A673 (cell line): Measurements from ENCODE around the gene HJURP. TPM values are rescaled to one million over a fixed set of nuclear protein-coding genes. Genes with fewer than 3 reads are reported as not detected.

Experiments
- BruUV-seq: library from RNA; stranded (reverse); fragments of 400-500 nt; replicated peaks from 2 replicates; lab custom pipeline; 2021; lab: Mats Ljungman, UMichigan
- CTCF ChIA-PET: fragments of 300-600 bp; sonication (Branson Sonifier 250); formaldehyde crosslinking; loops from one replicate; lab custom pipeline; 2022; ENCODE audit warnings: antibody characterized with exemption; lab: Charles Lee
- POLR2A ChIA-PET: fragments of 300-600 bp; sonication (Branson Sonifier 250); formaldehyde crosslinking; loops from one replicate; lab custom pipeline; 2022; ENCODE audit warnings: antibody characterized with exemption; ENCODE audit not compliant: low non-redundant PET; lab: Charles Lee
- DNase-seq: peaks from one replicate; pipeline ENCODE4 v3.0.0-alpha.2; 2015; ENCODE audit warnings: low spot score
- H3K27ac ChIP-seq: fragments of 200-600 bp; sonication (generic); 2 replicates; pipeline ENCODE4 v1.5.1; 2016; ENCODE audit warnings: mixed run types, low read depth, mild to moderate bottlenecking, mixed read lengths, antibody characterized with exemption, low read length; ENCODE audit not compliant: poor library complexity, severe bottlenecking
- H3K27me3 ChIP-seq: fragments of 200-600 bp; sonication (generic); replicated peaks from 2 replicates; pipeline ENCODE4 v1.6.1; 2017; ENCODE audit warnings: mixed run types, low read depth, mild to moderate bottlenecking, mixed read lengths, antibody characterized with exemption, low read length; ENCODE audit not compliant: insufficient read depth, poor library complexity
- H3K36me3 ChIP-seq: fragments of 200-600 bp; sonication (generic); 2 replicates; pipeline ENCODE4 v1.6.1; 2016; ENCODE audit warnings: mixed run types, mild to moderate bottlenecking, mixed read lengths, antibody characterized with exemption, low read length; ENCODE audit not compliant: insufficient read depth, poor library complexity, severe bottlenecking
- H3K4me1 ChIP-seq: fragments of 200-600 bp; sonication (generic); 2 replicates; pipeline ENCODE4 v1.6.1; 2017; ENCODE audit warnings: mixed run types, mild to moderate bottlenecking, mixed read lengths, antibody characterized with exemption, low read length; ENCODE audit not compliant: insufficient read depth, poor library complexity, severe bottlenecking
- H3K4me3 ChIP-seq: fragments of 200-600 bp; sonication (generic); 2 replicates; pipeline ENCODE4 v1.5.1; 2016; ENCODE audit warnings: low read depth, mixed run types, mild to moderate bottlenecking, mixed read lengths, low read length; ENCODE audit not compliant: poor library complexity, severe bottlenecking
- H3K9me3 ChIP-seq: fragments of 200-600 bp; sonication (generic); 2 replicates; pipeline ENCODE4 v1.6.1; 2016; ENCODE audit warnings: mixed run types, low read depth, mild to moderate bottlenecking, mixed read lengths, antibody characterized with exemption, low read length; ENCODE audit not compliant: poor library complexity, severe bottlenecking
- EZH2 ChIP-seq: fragments of 200-600 bp; sonication (generic); IDR thresholded peaks from 2 replicates; pipeline ENCODE4 v1.6.1; 2017; ENCODE audit warnings: borderline replicate concordance, low read depth, mild to moderate bottlenecking, mixed read lengths, antibody characterized with exemption, low read length; ENCODE audit not compliant: poor library complexity, severe bottlenecking
- intact Hi-C: fragments of 100-400 bp; cut with micrococcal nuclease; formaldehyde crosslinking; loops from one replicate; pipeline ENCODE4 v1.10.0; 2022; ENCODE audit not compliant: unreplicated experiment
- total RNA-seq: library from RNA; stranded (reverse); gene quantifications from 2 replicates; pipeline ENCODE4 v1.2.3, GENCODE V29; 2021
- TF ChIP-seq, protein P1 (sequence below): fragments of 300-800, 200-600 bp; sonication (generic); conservative IDR thresholded peaks from 2 replicates; pipeline ENCODE4 v1.5.1; 2017; ENCODE audit warnings: low read depth, mild to moderate bottlenecking, antibody characterized with exemption, low read length, moderate library complexity, mixed read lengths

Gene HJURP
- total RNA-seq, 1 experiment from 2014 or later, result 103 TPM

DNA sequence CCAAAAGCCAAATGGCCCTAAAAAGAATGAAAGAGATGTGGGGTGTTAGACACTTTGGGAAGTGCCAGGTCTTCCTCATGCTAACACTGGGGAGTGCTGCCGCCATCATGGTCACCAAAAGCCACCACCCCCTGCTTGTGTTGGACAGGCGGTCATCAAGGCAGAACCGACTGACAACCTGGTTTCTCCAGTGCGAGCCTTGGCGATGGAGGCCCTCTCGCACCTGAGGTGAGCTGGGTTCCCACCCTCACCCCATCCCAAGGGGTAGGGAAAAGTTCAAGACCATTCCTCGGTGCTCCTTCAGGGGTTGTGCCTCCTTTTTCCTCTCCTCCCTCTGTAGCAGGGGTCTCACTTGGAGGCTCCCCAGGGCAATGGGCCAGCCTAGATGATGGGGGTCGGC, 42.6 kb downstream of the HJURP start:
- DNase-seq, result no peak
- no peaks in the 10 kb centered on the region for H3K4me1 ChIP-seq
- intact Hi-C loops, result no loop called here
- H3K36me3 ChIP-seq, result no peaks in the 10 kb centered on the region
- no peak overlapping the region for H3K4me3 ChIP-seq
- no peak overlapping the region for H3K27ac ChIP-seq
- TF ChIP-seq, protein P1, sequence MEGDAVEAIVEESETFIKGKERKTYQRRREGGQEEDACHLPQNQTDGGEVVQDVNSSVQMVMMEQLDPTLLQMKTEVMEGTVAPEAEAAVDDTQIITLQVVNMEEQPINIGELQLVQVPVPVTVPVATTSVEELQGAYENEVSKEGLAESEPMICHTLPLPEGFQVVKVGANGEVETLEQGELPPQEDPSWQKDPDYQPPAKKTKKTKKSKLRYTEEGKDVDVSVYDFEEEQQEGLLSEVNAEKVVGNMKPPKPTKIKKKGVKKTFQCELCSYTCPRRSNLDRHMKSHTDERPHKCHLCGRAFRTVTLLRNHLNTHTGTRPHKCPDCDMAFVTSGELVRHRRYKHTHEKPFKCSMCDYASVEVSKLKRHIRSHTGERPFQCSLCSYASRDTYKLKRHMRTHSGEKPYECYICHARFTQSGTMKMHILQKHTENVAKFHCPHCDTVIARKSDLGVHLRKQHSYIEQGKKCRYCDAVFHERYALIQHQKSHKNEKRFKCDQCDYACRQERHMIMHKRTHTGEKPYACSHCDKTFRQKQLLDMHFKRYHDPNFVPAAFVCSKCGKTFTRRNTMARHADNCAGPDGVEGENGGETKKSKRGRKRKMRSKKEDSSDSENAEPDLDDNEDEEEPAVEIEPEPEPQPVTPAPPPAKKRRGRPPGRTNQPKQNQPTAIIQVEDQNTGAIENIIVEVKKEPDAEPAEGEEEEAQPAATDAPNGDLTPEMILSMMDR, result no peak
- no peak for TF ChIP-seq EZH2
- BruUV-seq, result no TSS peak
- ChIA-PET POLR2A (no interaction called here), CTCF (no interaction called here)
- no peaks in the 10 kb centered on the region for H3K9me3 ChIP-seq
- no peaks in the 10 kb centered on the region for H3K27me3 ChIP-seq

DNA sequence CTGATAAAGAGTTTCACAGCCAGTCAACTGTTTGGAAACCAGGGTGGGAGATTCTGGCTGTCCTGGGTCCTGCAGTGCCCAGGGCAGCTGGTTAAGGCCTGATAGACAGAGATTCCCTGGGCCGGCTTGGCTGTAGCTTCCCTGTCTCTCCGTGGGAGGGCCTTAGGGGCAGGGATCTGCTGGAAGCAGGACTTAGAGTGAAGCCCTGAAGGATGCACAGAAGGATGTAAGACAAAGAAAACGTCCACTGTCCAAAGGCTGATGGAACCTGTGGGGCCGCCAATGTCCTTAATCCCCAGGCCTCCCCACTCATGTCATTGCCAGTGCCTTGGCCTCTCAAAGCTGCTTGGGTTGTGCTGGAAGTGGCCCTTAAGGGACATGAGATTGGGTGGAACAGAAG, 43.2 kb downstream of the HJURP start:
- no peak for DNase-seq
- Histone ChIP-seq H3K4me1 (no peaks in the 10 kb centered on the region), H3K27me3 (no peaks in the 10 kb centered on the region), H3K9me3 (no peaks in the 10 kb centered on the region), H3K27ac (no peak overlapping the region), H3K4me3 (no peak overlapping the region), H3K36me3 (no peaks in the 10 kb centered on the region)
- ChIA-PET POLR2A (no interaction called here), CTCF (no interaction called here)
- intact Hi-C loops, result no loop called here
- no TSS peak for BruUV-seq
- TF ChIP-seq, protein P1, result no peak
- no peak for TF ChIP-seq EZH2

DNA sequence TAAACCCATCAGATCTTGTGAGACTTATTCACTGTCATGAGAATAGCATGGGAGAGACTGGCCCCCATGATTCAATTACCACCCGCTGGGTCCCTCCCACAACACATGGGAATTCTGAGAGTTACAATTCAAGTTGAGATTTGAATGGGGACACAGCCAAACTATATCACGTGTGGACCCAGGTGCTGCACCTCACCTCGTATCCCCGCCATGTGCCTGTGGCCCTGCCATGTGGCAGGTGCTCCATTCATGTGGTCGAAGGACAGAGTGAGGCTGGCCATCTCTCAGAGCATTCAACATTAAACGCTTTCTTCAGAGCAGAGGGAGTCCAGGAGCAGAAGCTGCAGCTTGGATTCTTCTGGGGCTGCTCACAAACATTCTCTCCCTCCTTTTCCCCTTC, 44.0 kb downstream of the HJURP start:
- Histone ChIP-seq H3K9me3 (no peaks in the 10 kb centered on the region), H3K27ac (no peak overlapping the region), H3K36me3 (no peaks in the 10 kb centered on the region), H3K27me3 (no peaks in the 10 kb centered on the region), H3K4me3 (no peak overlapping the region), H3K4me1 (no peaks in the 10 kb centered on the region)
- POLR2A ChIA-PET, result no interaction called here
- intact Hi-C loops, result no loop called here
- DNase-seq, result no peak
- no TSS peak for BruUV-seq
- TF ChIP-seq EZH2, result no peak
- TF ChIP-seq, protein P1, result no peak
- CTCF ChIA-PET, result no interaction called here
